ENCODE results near the gene PCDHGA10.
"Not testable (repeated sequence)": the region's sequence is repeated elsewhere in the genome, so short reads cannot be mapped to it uniquely, and the experiment has no call there.

The PCDHGA10 gene

GRCh38 chr5:141412854-141413539 is at the start of gene PCDHGA10:
TSS of gene PCDHGA10 (plus strand) at chr5:141412987. CDS start at chr5:141413176, 189 bp downstream.
- no peak for DNase-seq

DNA sequence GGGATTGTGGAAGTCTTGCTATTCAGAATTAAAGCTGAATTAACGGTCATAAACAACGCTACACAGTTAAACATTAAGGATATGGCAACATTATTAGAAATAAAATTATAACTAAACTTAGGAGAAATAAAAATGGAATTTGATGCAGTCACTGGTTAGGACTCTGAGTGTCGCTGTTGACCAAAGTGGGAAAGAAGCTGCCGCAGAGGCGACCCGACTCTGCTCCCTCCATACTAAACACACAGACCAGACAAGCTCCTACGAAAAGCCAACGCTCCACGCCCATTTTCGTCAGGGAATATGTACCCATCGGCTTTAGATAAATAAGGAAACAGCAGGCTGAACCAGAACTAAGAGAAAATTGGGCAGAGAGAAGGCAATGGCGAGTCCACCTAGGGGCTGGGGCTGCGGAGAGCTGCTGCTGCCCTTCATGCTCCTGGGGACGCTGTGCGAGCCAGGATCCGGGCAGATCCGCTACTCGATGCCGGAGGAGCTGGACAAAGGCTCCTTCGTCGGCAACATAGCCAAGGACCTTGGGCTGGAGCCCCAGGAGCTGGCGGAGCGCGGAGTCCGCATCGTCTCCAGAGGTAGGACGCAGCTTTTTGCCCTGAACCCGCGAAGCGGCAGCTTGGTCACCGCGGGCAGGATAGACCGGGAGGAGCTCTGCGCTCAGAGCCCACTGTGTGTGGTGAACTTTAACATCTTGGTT is 48.7 kb upstream of the PCDHGA10 start, which contains the start of gene PCDHGA5:
PCDHGA5 (plus strand) TSS at position 211 of the 709 bp plus-strand sequence; CDS start at position 380, 169 bp downstream.
- DNase-seq, result no peak

GRCh38 chr5:141366016-141366896 is 46.5 kb upstream of the PCDHGA10 start:
- no peak for DNase-seq

DNA sequence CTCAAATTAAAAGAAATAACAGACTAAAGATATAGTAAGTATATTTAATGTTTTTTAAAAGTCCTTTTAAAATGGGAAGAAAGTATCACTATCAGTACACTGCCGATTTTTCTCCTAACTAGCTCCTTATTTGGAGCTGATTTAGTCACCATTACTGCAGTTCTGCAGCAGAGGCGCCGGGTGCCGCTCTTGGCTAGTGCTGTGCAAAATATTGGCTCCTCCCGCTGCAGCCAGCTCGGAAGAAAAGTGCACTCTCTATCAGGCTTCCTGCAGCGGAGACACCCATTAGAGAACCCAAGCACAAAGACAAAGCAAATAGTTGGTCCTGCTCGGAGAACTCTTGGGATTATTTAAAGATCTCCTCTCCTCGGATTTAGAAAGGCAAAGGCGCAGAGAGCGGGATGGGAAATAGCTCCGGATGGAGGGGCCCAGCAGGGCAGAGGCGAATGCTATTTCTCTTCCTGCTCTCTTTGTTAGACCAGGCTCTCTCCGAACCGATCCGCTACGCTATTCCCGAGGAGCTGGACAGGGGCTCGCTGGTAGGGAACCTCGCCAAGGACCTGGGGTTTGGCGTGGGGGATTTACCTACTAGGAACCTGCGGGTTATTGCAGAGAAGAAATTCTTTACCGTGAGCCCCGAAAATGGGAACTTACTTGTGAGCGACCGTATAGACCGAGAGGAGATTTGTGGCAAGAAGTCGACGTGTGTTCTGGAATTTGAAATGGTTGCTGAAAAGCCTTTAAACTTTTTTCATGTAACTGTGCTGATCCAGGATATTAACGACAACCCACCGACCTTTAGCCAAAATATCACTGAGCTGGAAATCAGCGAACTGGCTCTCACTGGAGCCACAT is 42.6 kb upstream of the PCDHGA10 start, which contains the start of gene PCDHGB3:
PCDHGB3 (plus strand) TSS at position 249 of the 855 bp plus-strand sequence; CDS start at position 402, 153 bp downstream.
- DNase-seq, result no peak

GRCh38 chr5:141371572-141372475 is 41.0 kb upstream of the PCDHGA10 start:
- no peak for DNase-seq

DNA sequence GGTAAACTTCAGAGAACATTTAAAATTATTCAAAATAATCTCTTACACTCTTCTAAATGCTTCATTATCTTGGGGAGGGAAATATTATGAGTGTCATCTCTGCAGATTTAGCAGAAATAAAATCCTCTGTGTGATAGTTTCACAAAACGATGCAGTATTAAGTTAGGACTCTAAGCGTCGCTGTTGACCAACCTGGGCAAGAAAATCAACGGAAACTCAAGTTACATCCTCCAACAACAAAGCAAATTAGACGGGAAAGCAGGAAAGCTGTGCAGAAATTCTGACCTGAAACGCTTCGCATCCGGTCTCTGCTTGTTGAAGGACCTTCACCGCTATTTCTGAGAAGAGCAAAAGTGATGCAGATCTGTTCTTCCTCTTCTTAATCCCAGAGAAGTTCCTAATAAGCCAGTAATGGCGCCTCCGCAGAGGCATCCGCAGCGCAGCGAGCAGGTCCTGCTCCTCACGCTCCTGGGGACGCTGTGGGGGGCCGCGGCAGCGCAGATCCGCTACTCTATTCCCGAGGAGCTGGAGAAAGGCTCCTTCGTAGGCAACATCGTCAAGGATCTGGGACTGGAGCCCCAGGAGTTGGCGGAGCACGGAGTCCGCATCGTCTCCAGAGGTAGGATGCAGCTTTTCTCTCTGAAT is 39.0 kb upstream of the PCDHGA10 start, which contains the start of gene PCDHGA6:
PCDHGA6 (plus strand) TSS at position 219 of the 645 bp plus-strand sequence; CDS start at position 412, 193 bp downstream.
- no peak for DNase-seq

DNA sequence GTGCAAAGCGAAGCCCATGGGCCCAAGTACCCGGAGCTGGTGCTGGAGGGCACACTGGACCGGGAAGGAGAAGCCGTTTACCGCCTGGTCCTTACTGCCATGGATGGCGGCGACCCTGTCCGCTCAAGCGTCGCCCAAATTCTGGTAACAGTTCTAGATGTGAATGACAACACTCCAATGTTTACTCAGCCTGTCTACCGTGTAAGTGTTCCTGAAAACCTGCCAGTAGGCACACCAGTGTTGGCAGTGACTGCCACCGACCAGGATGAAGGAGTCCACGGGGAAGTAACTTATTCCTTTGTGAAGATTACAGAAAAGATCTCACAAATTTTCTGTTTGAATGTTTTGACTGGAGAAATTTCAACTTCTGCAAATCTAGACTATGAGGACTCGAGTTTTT is 38.2 kb upstream of the PCDHGA10 start:
- no peak for DNase-seq

DNA sequence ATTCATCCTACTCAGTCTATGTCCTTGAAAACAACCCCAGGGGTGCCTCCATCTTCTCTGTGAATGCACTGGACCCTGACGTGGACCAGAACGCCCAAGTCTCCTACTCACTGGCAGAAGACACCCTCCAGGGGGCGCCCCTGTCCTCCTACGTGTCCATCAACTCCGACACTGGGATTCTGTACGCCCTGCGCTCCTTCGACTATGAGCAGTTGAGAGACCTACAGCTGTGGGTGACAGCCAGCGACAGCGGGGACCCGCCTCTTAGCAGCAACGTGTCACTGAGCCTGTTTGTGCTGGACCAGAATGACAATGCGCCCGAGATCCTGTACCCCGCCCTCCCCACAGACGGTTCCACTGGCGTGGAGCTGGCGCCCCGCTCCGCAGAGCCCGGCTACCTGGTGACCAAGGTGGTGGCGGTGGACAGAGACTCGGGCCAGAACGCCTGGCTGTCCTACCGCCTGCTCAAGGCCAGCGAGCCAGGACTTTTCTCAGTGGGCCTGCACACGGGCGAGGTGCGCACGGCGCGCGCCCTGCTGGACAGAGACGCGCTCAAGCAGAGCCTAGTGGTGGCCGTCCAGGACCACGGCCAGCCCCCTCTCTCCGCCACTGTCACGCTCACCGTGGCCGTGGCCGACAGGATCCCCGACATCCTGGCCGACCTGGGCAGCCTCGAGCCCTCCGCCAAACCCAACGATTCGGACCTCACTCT is 37.2 kb upstream of the PCDHGA10 start:
- DNase-seq, result not testable (repeated sequence)

GRCh38 chr5:141382469-141383294 is 30.1 kb upstream of the PCDHGA10 start, which contains the start of gene PCDHGA7:
TSS of gene PCDHGA7 (plus strand) at chr5:141382742. CDS start at chr5:141382900, 158 bp downstream.
- peak; percentile 60 for DNase-seq

- no peak for DNase-seq
Measured at GRCh38 chr5:141383345-141383744, 29.4 kb upstream of the PCDHGA10 start.

GRCh38 chr5:141384471-141385267 is 28.1 kb upstream of the PCDHGA10 start:
- no peak for DNase-seq

- not testable (repeated sequence) for DNase-seq
Measured at GRCh38 chr5:141387557-141388311, 25.1 kb upstream of the PCDHGA10 start, which contains the start of gene PCDHGB4. TSS of gene PCDHGB4 (plus strand) at chr5:141387698. CDS start at chr5:141387885, 187 bp downstream.

DNA sequence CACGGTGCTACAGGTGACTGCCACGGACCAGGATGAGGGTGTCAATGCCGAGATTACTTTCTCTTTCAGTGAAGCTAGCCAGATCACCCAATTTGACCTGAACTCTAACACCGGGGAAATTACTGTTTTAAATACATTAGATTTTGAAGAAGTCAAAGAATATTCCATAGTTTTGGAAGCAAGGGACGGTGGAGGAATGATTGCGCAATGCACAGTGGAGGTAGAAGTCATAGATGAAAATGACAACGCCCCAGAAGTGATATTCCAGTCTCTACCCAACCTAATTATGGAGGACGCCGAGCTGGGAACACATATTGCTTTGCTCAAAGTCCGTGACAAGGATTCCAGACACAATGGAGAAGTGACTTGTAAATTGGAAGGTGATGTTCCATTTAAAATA is 24.1 kb upstream of the PCDHGA10 start:
- DNase-seq, result no peak

- DNase-seq, result no peak
Measured at GRCh38 chr5:141389153-141390042, 23.4 kb upstream of the PCDHGA10 start.

DNA sequence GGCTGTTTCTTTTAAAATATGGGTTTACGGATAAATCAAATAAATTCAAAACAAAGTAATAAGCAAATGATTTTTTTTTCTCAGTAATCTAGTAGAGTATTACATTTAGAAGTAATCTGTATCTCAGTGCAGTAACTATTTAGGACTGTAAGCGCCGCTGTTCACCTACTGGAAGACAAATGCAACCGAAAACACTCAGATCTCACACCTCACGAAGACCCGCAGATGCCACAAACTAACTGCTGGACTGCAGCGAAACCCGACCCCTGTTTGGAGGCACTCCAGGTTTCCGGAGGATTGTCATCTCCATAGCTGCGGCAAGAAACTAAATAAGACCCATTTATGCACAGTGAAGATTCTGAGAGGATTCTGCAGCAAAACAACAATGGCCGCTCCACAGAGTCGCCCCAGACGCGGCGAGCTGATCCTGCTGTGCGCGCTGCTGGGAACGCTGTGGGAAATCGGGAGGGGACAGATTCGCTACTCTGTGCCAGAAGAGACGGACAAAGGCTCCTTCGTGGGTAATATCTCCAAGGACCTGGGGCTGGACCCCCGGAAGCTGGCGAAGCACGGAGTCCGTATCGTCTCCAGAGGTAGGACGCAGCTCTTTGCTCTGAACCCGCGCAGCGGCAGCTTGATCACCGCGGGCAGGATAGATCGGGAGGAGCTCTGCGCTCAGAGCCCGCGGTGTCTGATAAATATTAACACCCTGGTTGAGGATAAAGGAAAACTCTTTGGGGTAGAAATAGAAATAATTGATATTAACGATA is 20.2 kb upstream of the PCDHGA10 start, which contains the start of gene PCDHGA8:
PCDHGA8 (plus strand) TSS at position 205 of the 770 bp plus-strand sequence; CDS start at position 386, 181 bp downstream.
- DNase-seq, result no peak

All from NCI-H2227 treated with DMSO at 0.1 percent for 48 hours (cell line).